ENCODE measurements around the gene ADD1.

The ADD1 gene

DNA sequence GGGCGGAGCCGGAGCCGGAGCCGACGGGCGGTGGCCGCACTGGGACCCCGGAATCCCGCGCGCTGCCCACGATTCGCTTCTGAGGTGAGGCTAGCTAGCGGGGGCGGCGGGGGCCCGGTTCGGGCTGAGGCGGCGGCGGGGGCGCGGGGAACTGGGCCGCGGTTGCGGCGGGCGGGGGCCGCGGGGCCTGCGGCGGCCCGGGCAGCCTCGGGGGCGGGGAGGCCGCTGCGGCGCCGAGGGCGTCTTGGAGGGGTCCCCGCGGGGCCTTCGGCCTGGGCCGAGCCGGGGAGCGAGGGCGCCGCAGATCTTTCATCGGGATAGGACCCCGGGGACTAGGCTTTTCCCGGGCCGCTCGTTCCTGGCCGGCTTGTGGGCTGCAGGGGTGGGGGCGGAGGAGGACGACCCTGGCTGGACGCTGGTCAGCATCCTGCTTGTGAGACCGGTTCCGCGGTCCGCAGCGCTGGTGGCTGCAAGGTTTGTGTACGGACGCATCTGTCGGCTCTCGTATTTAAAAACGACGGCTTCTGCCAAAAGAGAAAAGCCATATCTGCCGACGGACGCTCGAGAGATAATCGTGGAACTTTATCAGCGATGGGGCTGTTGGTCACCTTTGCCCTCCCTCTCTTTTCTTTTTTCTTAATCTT lies 419 bp downstream of the ADD1 start:
- TF ChIP-seq ZFX (IDR thresholded peaks at IDR 0.05; ENCODE audit: borderline replicate concordance), result no peak
- TF ChIP-seq, protein P1, sequence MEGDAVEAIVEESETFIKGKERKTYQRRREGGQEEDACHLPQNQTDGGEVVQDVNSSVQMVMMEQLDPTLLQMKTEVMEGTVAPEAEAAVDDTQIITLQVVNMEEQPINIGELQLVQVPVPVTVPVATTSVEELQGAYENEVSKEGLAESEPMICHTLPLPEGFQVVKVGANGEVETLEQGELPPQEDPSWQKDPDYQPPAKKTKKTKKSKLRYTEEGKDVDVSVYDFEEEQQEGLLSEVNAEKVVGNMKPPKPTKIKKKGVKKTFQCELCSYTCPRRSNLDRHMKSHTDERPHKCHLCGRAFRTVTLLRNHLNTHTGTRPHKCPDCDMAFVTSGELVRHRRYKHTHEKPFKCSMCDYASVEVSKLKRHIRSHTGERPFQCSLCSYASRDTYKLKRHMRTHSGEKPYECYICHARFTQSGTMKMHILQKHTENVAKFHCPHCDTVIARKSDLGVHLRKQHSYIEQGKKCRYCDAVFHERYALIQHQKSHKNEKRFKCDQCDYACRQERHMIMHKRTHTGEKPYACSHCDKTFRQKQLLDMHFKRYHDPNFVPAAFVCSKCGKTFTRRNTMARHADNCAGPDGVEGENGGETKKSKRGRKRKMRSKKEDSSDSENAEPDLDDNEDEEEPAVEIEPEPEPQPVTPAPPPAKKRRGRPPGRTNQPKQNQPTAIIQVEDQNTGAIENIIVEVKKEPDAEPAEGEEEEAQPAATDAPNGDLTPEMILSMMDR (IDR thresholded peaks at IDR 0.05), result no peak
- peak overlapping the region; percentile 74 for H3K27ac ChIP-seq

DNA sequence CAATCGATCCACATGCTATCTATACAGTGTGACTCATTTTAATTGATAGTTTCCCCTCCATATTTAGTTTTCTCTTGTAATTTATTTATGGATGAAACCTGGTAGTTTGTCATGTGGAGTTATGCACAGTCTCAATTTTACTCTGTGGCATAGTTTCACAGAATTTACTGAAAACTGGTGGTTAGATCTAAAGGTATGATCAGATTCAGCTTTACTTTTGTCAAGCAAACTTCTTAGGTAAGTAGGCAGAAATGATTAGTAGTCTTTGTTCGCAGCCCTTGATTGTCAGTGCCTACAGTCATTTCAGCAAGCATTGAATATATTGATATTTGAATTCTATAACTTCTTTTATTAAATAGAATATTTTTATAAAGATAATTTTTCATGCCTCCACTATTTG lies 2.5 kb downstream of the ADD1 start:
- TF ChIP-seq, protein P1 (IDR thresholded peaks at IDR 0.05), result no peak
- no peak for TF ChIP-seq ZFX (IDR thresholded peaks at IDR 0.05; ENCODE audit: borderline replicate concordance)
- no peak overlapping the region for H3K27ac ChIP-seq

DNA sequence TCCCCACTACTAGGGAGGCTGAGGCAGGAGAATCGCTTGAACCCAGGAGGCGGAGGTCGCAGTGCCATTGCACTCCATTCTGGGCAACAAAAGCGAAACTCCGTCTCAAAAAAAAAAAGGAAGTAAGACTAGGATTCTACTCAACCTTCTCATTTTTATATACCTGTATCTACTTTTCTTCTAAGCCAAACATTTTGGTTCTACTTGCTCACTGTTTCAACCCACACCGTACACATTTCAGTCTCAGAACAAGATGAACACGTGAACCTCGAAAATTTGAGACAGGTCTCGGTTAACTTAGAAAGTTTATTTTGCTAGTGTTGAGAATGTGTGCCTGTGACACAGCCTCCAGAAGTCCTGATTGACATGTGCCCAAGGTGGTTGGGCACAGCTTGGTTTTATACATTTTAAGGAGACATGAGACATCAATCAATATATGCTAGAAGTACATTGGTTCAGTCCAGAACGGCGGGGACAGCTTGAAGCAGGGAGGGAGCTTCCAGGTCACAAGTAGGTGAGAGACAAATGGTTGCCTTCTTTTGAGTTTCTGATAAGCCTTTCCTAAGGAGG lies 3.7 kb downstream of the ADD1 start:
- no peak overlapping the region for H3K27ac ChIP-seq
- no peak for TF ChIP-seq ZFX (IDR thresholded peaks at IDR 0.05; ENCODE audit: borderline replicate concordance)

DNA sequence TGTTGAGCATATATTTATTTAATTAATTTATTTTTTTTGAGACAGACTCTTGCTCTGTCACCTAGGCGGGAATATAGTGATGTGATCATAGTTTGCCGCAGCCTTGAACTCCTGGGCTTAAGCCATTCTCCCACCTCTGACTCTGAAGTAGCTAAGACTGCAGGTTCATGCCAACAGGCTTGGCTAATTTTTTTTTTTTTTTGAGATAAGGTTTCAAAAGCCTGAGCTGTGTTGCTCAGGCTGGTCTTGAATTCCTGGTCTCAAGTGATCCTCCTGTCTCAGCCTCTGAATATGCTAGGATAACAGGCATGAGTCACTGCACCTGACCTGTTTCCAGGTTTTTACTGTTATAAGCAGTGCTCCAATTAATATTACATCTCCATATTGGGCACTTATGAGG lies 4.8 kb downstream of the ADD1 start:
- TF ChIP-seq ZFX (IDR thresholded peaks at IDR 0.05; ENCODE audit: borderline replicate concordance), result no peak
- TF ChIP-seq, protein P1 (IDR thresholded peaks at IDR 0.05), result no peak
- H3K27ac ChIP-seq, result no peak overlapping the region

DNA sequence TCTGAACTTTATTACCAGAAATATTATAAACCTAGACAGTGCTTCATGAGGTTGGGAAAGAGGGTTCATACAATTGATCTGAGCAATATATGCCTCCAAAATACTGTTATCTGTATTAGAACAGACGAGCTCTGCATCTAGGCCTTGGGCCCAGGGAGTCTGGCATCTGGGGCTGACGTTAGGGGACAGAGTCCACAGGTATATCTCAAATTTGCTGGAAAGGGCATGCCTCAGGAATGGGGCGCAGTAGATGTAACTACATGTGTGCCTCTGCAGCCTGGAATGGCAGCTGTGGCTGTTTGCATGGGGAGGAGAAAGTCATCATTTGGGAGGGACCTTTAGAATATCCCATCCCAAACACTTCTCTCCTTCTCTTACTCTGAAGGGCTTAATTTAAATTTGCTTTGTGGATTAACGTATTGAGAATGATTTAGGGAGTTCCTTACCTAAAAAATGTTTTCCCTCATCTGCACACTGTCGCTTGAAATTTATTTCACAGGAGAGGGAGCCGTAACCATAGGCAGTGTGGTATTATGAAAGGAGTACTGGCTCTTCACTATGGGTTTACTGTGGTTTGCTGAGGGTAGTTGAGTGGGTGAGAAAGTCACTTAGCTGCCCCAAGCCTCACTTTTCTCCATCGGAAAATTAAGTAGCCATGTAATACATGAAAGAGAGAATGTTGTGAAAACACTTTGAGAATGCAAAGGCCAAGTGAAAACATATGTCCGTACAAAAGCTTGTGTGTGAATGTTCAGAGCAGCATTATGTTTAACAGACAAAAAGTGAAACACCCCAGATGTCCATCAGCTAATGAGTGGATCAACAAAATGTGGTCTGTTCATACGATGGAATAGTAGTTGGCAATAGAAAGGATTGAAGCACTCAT lies 5.9 kb downstream of the ADD1 start:
- TF ChIP-seq ZFX (IDR thresholded peaks at IDR 0.05; ENCODE audit: borderline replicate concordance), result no peak
- TF ChIP-seq, protein P1 (IDR thresholded peaks at IDR 0.05), result no peak
- no peak overlapping the region for H3K27ac ChIP-seq

DNA sequence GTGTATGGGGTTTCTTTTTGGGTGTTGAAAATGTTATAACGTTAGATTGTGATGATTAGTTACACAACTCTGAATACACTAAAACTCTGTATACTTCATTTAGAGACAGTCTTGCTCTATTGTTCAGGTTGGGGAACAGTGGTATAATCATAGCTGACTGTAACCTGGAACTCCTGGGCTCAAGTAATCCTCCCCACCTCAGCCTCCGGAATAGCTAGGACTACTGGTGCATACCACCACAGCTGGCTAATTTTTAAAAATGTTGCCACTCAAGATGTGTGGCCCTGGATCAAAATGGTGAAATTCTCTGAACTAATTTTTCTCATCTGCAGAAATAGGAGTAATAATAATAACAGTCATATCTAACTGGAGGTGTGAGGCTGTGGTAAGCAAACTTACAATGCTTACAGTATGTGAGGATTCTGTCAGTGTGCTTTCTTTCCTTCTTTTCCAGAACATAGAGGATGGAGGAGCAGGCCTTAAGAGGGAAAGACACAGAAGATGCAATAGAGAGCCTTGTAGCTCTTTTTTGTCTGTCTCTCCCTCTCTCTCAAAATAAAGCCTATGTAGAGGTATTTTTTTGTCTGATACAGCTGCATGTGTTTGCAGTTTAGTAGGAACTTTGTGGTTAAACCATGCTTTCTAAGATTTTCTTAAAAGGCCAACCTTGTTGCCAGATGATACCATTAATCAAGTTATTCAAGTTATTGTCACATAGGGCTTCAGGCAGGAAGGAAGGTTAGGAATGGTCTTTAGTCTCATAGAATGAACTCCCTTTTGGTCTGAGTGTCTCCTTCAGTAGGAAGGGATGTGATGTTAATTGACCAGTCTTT lies 7.5 kb downstream of the ADD1 start:
- TF ChIP-seq, protein P1 (IDR thresholded peaks at IDR 0.05), result no peak
- TF ChIP-seq ZFX (IDR thresholded peaks at IDR 0.05; ENCODE audit: borderline replicate concordance), result no peak
- H3K27ac ChIP-seq, result no peak overlapping the region

DNA sequence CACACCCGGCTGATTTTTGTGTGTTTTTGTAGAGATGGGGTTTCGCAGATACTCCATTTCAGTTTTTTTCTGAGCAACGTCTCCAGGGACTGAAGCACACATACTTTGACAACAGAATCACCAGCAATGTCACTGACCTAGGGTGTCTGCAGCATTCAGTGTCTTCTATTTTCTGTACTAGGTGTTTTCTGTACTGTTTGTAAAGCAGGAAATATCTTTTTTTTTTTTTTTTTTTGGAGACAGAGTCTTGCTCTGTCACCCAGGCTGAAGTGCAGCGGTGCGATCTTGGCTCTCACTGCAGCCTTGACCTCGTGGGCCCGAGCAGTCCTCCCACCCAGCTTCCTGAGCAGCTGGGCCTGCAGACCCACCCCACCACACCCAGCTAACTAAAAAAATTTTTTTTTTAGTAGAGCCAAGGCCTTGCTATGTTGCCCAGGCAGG lies 8.9 kb downstream of the ADD1 start:
- TF ChIP-seq ZFX (IDR thresholded peaks at IDR 0.05; ENCODE audit: borderline replicate concordance), result no peak
- TF ChIP-seq, protein P1 (IDR thresholded peaks at IDR 0.05), result no peak

More for the DNA sequence above, 8.9 kb downstream of the ADD1 start:
- H3K27ac ChIP-seq, result no peak overlapping the region
